Measurements from ENCODE around the gene GOLT1A.

DNA sequence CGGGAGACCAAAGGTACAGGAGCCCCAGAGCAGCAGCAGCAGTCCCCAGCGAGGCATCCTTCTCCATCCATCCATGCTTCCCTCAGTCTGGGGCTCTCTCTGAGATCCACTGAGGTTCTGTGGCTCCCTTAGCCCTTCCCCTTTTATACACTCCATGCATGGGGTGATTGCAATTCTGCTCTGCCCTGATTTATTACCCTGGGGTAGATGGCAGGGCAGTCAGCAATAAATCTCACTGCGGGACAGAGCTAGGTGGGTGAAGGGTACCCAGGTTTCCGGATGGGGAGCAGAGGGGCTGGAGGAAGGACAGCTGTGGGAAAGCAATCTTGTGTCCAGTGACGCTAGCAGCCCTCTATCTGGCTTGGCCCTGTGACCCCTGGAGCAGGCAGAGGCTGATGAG, 47.6 kb downstream of the GOLT1A start, which contains the start of gene REN:
- TF ChIP-seq, protein P1, sequence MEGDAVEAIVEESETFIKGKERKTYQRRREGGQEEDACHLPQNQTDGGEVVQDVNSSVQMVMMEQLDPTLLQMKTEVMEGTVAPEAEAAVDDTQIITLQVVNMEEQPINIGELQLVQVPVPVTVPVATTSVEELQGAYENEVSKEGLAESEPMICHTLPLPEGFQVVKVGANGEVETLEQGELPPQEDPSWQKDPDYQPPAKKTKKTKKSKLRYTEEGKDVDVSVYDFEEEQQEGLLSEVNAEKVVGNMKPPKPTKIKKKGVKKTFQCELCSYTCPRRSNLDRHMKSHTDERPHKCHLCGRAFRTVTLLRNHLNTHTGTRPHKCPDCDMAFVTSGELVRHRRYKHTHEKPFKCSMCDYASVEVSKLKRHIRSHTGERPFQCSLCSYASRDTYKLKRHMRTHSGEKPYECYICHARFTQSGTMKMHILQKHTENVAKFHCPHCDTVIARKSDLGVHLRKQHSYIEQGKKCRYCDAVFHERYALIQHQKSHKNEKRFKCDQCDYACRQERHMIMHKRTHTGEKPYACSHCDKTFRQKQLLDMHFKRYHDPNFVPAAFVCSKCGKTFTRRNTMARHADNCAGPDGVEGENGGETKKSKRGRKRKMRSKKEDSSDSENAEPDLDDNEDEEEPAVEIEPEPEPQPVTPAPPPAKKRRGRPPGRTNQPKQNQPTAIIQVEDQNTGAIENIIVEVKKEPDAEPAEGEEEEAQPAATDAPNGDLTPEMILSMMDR (IDR thresholded peaks at IDR 0.05), result no peak
- no peak for TF ChIP-seq POLR2A (IDR thresholded peaks at IDR 0.05)
